ENCODE measurements around the gene C1orf115. TPM values are rescaled to one million over a fixed set of nuclear protein-coding genes. Genes with fewer than 3 reads are reported as not detected.

Gene C1orf115
- total RNA-seq, 1 donor from 2014 or later = 30.5 TPM

DNA sequence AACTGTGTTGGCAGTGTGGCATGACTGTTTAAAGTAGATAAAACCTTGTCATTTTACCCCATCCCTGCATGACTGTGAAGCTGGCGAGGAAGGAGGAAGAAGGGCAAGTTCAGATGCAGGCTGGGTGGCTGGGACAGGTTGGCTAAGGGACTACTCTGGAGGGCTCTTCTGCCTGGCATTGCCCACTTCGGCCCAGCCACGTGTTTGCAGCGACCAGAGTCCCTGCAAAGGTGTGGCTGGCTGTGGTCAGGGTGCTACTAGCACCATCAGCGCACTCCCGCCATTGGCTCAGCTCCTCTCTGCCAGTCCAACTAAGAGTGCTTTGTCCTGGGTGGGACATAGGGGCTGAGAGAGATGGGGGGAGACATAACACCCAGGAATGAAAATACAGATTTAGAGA is 7.2 kb downstream of the C1orf115 start:
- no peak for DNase-seq
- H3K27ac Mint-ChIP-seq (ENCODE audit: unreplicated experiment) = no peak overlapping the region
- TF ChIP-seq, protein P1, sequence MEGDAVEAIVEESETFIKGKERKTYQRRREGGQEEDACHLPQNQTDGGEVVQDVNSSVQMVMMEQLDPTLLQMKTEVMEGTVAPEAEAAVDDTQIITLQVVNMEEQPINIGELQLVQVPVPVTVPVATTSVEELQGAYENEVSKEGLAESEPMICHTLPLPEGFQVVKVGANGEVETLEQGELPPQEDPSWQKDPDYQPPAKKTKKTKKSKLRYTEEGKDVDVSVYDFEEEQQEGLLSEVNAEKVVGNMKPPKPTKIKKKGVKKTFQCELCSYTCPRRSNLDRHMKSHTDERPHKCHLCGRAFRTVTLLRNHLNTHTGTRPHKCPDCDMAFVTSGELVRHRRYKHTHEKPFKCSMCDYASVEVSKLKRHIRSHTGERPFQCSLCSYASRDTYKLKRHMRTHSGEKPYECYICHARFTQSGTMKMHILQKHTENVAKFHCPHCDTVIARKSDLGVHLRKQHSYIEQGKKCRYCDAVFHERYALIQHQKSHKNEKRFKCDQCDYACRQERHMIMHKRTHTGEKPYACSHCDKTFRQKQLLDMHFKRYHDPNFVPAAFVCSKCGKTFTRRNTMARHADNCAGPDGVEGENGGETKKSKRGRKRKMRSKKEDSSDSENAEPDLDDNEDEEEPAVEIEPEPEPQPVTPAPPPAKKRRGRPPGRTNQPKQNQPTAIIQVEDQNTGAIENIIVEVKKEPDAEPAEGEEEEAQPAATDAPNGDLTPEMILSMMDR (IDR thresholded peaks at IDR 0.05; ENCODE audit: partially characterized antibody, unreplicated experiment) = no peak
- no peak overlapping the region for H3K4me3 Mint-ChIP-seq (ENCODE audit: unreplicated experiment)
- peaks cover 2% of the 10 kb centered on the region for H3K9me3 Mint-ChIP-seq (ENCODE audit: unreplicated experiment)
- no peaks in the 10 kb centered on the region for H3K27me3 Mint-ChIP-seq (ENCODE audit: unreplicated experiment)
- peaks cover 7% of the 10 kb centered on the region for H3K4me1 Mint-ChIP-seq (ENCODE audit: low read depth, unreplicated experiment)
- H3K36me3 Mint-ChIP-seq (ENCODE audit: unreplicated experiment) = peaks cover 14% of the 10 kb centered on the region

DNA sequence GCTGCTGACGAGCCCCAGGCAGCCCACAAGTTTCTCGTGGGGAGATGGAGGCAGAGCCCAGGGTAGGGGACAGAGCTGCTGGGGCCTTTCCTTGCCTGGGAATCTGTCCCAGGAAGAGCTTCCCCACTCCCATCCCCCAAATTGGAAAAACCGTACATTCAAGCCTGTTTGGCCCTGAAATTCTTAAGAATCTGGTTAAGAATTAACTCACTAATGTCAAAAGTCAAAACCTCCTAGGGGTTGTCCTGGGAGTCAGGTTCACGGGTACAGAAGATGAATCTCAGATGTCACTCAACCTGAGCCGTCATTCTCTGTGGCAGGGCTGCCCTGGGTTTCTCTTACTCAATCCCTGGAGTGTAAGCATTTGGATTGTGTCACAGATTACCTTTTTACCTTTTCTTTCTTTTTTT is 8.4 kb downstream of the C1orf115 start:
- no peak for DNase-seq
- Mint-ChIP-seq H3K27ac (ENCODE audit: unreplicated experiment) (no peak overlapping the region), H3K27me3 (ENCODE audit: unreplicated experiment) (no peaks in the 10 kb centered on the region), H3K36me3 (ENCODE audit: unreplicated experiment) (peaks cover 9% of the 10 kb centered on the region), H3K4me1 (ENCODE audit: low read depth, unreplicated experiment) (peaks cover 2% of the 10 kb centered on the region), H3K9me3 (ENCODE audit: unreplicated experiment) (peaks cover 2% of the 10 kb centered on the region), H3K4me3 (ENCODE audit: unreplicated experiment) (no peak overlapping the region)
- TF ChIP-seq, protein P1 (IDR thresholded peaks at IDR 0.05; ENCODE audit: partially characterized antibody, unreplicated experiment) = no peak

DNA sequence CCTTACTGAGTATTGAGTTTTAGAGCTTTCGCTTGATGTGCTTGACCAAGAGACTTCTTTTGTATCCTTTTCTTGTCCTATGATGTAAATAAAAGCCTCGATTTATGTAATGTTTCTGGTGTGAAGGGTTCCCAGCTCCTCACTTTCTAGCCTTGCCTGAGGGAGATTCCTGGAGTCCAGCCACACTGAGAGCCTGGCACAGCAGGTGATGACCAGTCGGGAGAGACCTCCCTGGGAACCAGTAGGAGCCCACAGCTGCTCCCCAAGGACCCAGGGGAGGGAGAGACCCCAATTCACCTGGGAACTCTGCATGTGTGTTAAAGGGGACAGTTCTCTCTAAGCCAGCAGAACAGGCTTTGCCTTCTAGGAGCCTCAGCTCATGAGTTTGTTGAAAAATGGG is 8.9 kb downstream of the C1orf115 start:
- Mint-ChIP-seq H3K4me3 (ENCODE audit: unreplicated experiment) (no peak overlapping the region), H3K36me3 (ENCODE audit: unreplicated experiment) (peaks cover 9% of the 10 kb centered on the region), H3K4me1 (ENCODE audit: low read depth, unreplicated experiment) (peaks cover 2% of the 10 kb centered on the region), H3K9me3 (ENCODE audit: unreplicated experiment) (peaks cover 2% of the 10 kb centered on the region), H3K27me3 (ENCODE audit: unreplicated experiment) (no peaks in the 10 kb centered on the region), H3K27ac (ENCODE audit: unreplicated experiment) (no peak overlapping the region)
- TF ChIP-seq, protein P1 (IDR thresholded peaks at IDR 0.05; ENCODE audit: partially characterized antibody, unreplicated experiment) = no peak
- no peak for DNase-seq

DNA sequence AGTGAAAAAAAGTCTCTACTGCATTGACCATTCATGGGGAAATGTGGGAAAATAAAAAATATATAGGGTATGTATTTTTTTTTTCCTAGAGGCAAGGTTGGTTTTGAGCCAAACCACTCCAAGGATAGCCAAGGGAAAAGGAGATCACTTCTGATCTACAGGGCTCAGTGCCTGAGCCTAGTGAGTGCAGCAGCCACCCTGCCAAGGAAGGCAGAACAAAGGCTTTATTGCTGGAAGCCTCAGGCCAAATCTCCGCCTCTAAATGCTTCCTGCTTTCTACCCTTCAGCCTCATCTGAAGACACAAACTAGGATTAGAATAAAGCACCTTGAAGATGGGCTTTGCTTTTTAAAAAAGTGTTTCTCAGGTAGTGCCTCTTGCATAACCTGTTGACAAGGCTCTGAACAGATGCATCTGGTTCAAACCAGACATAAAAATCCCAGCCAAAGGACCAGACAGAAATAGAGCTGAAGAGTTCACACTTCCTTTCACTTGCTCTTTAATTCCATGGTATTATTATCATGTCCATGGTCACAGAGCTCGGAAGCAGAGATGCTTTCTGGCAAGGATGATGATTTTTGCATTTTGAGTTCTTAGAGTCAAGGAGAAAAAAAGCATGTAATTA is 10.5 kb downstream of the C1orf115 start:
- TF ChIP-seq, protein P1 (IDR thresholded peaks at IDR 0.05; ENCODE audit: partially characterized antibody, unreplicated experiment) = no peak
- Mint-ChIP-seq H3K4me3 (ENCODE audit: unreplicated experiment) (no peak overlapping the region), H3K27ac (ENCODE audit: unreplicated experiment) (no peak overlapping the region), H3K27me3 (ENCODE audit: unreplicated experiment) (no peaks in the 10 kb centered on the region), H3K9me3 (ENCODE audit: unreplicated experiment) (peaks cover 2% of the 10 kb centered on the region), H3K4me1 (ENCODE audit: low read depth, unreplicated experiment) (peaks cover 2% of the 10 kb centered on the region), H3K36me3 (ENCODE audit: unreplicated experiment) (peaks cover 9% of the 10 kb centered on the region)
- no peak for DNase-seq

DNA sequence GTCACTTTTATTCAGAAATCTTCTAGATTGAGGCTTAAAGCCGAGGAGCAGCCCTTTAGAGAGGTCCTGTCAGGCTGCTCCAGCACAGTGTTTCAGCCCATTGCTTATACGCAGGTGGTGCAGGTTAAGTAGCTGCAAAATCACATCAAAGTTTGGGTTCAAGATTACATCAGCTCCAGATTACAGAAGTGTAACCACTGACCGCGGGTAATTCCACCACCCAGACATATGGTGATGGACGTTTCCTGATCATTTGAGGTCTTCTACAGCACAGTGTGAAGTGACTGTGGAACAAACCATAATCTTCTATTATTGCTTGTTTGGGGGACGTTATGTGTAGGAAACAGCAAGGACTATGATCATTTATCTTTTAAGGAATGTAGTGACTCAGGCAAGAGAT is 11.8 kb downstream of the C1orf115 start:
- Mint-ChIP-seq H3K4me3 (ENCODE audit: unreplicated experiment) (no peak overlapping the region), H3K36me3 (ENCODE audit: unreplicated experiment) (peaks cover 14% of the 10 kb centered on the region), H3K4me1 (ENCODE audit: low read depth, unreplicated experiment) (peaks cover 2% of the 10 kb centered on the region), H3K27ac (ENCODE audit: unreplicated experiment) (no peak overlapping the region), H3K9me3 (ENCODE audit: unreplicated experiment) (peaks cover 4% of the 10 kb centered on the region), H3K27me3 (ENCODE audit: unreplicated experiment) (no peaks in the 10 kb centered on the region)
- DNase-seq = no peak
- TF ChIP-seq, protein P1 (IDR thresholded peaks at IDR 0.05; ENCODE audit: partially characterized antibody, unreplicated experiment) = no peak
